H9 (cell line): ENCODE measurements around the gene CD2AP. TPM values are rescaled to one million over a fixed set of nuclear protein-coding genes. Genes with fewer than 3 reads are reported as not detected.

Experiments
- DNase-seq: peaks from one replicate; pipeline ENCODE4 v3.0.0-alpha.2; 2017
- H2AFZ ChIP-seq: one replicate; pipeline ENCODE4 v1.6.1; 2013; ENCODE audit warnings: mild to moderate bottlenecking, low read length, control low read depth, moderate library complexity
- H2AK5ac ChIP-seq: 2 replicates; pipeline ENCODE4 v1.6.1; 2013; ENCODE audit warnings: low read length, control low read depth, mixed read lengths; ENCODE audit not compliant: insufficient read length
- H2BK120ac ChIP-seq: one replicate; pipeline ENCODE4 v1.6.1; 2013; ENCODE audit warnings: low read depth, mild to moderate bottlenecking, low read length, control low read depth, inconsistent platforms; ENCODE audit not compliant: poor library complexity, severe bottlenecking
- H2BK12ac ChIP-seq: 2 replicates; pipeline ENCODE4 v1.6.1; 2013; ENCODE audit warnings: low read length, control low read depth, mixed read lengths, low read depth; ENCODE audit not compliant: insufficient read length
- H2BK15ac ChIP-seq: 2 replicates; pipeline ENCODE4 v1.6.1; 2013; ENCODE audit warnings: low read depth, low read length, control low read depth
- H2BK20ac ChIP-seq: one replicate; pipeline ENCODE4 v1.6.1; 2013; ENCODE audit warnings: low read depth, mild to moderate bottlenecking, low read length, control low read depth, inconsistent platforms; ENCODE audit not compliant: poor library complexity, severe bottlenecking
- H2BK5ac ChIP-seq: 2 replicates; pipeline ENCODE4 v1.6.1; 2013; ENCODE audit warnings: low read length, control low read depth, mixed read lengths; ENCODE audit not compliant: insufficient read length
- H3K14ac ChIP-seq: 2 replicates; pipeline ENCODE4 v1.6.1; 2013; ENCODE audit warnings: low read length, control low read depth; ENCODE audit not compliant: insufficient read depth
- H3K18ac ChIP-seq: 2 replicates; pipeline ENCODE4 v1.6.1; 2013; ENCODE audit warnings: low read depth, mild to moderate bottlenecking, mixed read lengths, low read length, control low read depth; ENCODE audit not compliant: insufficient read length
- H3K23ac ChIP-seq: 2 replicates; pipeline ENCODE4 v1.6.1; 2013; ENCODE audit warnings: low read length, control low read depth, mixed read lengths, low read depth; ENCODE audit not compliant: insufficient read length
- H3K23me2 ChIP-seq: 2 replicates; pipeline ENCODE4 v1.6.1; 2013; ENCODE audit warnings: low read depth, mild to moderate bottlenecking, mixed read lengths, low read length, control low read depth; ENCODE audit not compliant: insufficient read length, poor library complexity, severe bottlenecking
- H3K27ac ChIP-seq: 2 replicates; pipeline ENCODE4 v1.5.1; 2013; ENCODE audit warnings: low read length, control low read depth, mixed read lengths, low read depth; ENCODE audit not compliant: insufficient read length
- H3K27me3 ChIP-seq: 2 replicates; pipeline ENCODE4 v1.6.1; 2013; ENCODE audit warnings: low read length, control low read depth, inconsistent platforms; ENCODE audit not compliant: insufficient read depth
- H3K4ac ChIP-seq: 2 replicates; pipeline ENCODE4 v1.6.1; 2013; ENCODE audit warnings: low read depth, mild to moderate bottlenecking, control low read depth, inconsistent platforms, low read length, moderate library complexity
- H3K4me1 ChIP-seq: 2 replicates; pipeline ENCODE4 v1.6.1; 2013; ENCODE audit warnings: low read length, control low read depth, inconsistent platforms; ENCODE audit not compliant: insufficient read depth
- H3K4me2 ChIP-seq: 2 replicates; pipeline ENCODE4 v1.6.1; 2013; ENCODE audit warnings: low read length, control low read depth, mixed read lengths; ENCODE audit not compliant: insufficient read length, insufficient read depth
- H3K56ac ChIP-seq: 2 replicates; pipeline ENCODE4 v1.6.1; 2013; ENCODE audit warnings: low read depth, mild to moderate bottlenecking, mixed read lengths, low read length, control low read depth; ENCODE audit not compliant: insufficient read length
- H3K79me1 ChIP-seq: 2 replicates; pipeline ENCODE4 v1.6.1; 2013; ENCODE audit warnings: low read depth, mild to moderate bottlenecking, moderate library complexity, low read length, control low read depth, inconsistent platforms; ENCODE audit not compliant: insufficient read depth, poor library complexity, severe bottlenecking
- H3K79me2 ChIP-seq: 2 replicates; pipeline ENCODE4 v1.6.1; 2013; ENCODE audit warnings: low read length, control low read depth, inconsistent platforms; ENCODE audit not compliant: insufficient read depth
- H3K9ac ChIP-seq: 2 replicates; pipeline ENCODE4 v1.6.1; 2013; ENCODE audit warnings: low read length, control low read depth, mixed read lengths; ENCODE audit not compliant: insufficient read length; ENCODE audit errors: extremely low read depth
- H3K9me3 ChIP-seq: one replicate; pipeline ENCODE4 v1.6.1; 2013; ENCODE audit warnings: low read depth, low read length, inconsistent platforms; ENCODE audit not compliant: control insufficient read depth
- H3T11ph ChIP-seq: one replicate; pipeline ENCODE4 v1.6.1; 2013; ENCODE audit warnings: mild to moderate bottlenecking, low read length, control low read depth, inconsistent platforms
- H4K20me1 ChIP-seq: one replicate; pipeline ENCODE4 v1.6.1; 2013; ENCODE audit not compliant: control insufficient read depth, insufficient read length, insufficient read depth
- H4K5ac ChIP-seq: 2 replicates; pipeline ENCODE4 v1.6.1; 2013; ENCODE audit warnings: low read depth, mild to moderate bottlenecking, mixed read lengths, low read length, control low read depth; ENCODE audit not compliant: insufficient read length
- H4K8ac ChIP-seq: replicated peaks from 2 replicates; pipeline ENCODE4 v1.6.1; 2013; ENCODE audit warnings: low read length, control low read depth, mixed read lengths, low read depth; ENCODE audit not compliant: insufficient read length
- H4K91ac ChIP-seq: 2 replicates; pipeline ENCODE4 v1.6.1; 2013; ENCODE audit warnings: low read depth, mild to moderate bottlenecking, moderate library complexity, mixed read lengths, low read length, control low read depth; ENCODE audit not compliant: insufficient read length
- H3K27ac Mint-ChIP-seq, 3 experiments: 2 replicates in 2 of 3; 3 replicates in 1 of 3; pipeline ENCODE4 v1.8.0; 2020 to 2021; ENCODE audit warnings: mixed read lengths in 3 of 3, mild to moderate bottlenecking in 1 of 3, moderate library complexity in 1 of 3
- H3K27me3 Mint-ChIP-seq: 2 replicates; pipeline ENCODE4 v1.8.0; 2021; ENCODE audit warnings: low read depth, mild to moderate bottlenecking, moderate library complexity, mixed read lengths
- H3K36me3 Mint-ChIP-seq, 3 experiments: 2 replicates in 2 of 3; 3 replicates in 1 of 3; pipeline ENCODE4 v1.8.0; 2020 to 2021; ENCODE audit warnings: low read depth in 3 of 3, mixed read lengths in 3 of 3; ENCODE audit not compliant: insufficient read depth in 1 of 3
- H3K4me1 Mint-ChIP-seq, 2 experiments: 2 replicates each; pipeline ENCODE4 v1.8.0; 2020; ENCODE audit warnings: mixed read lengths in 2 of 2
- H3K4me3 Mint-ChIP-seq, 2 experiments: 2 replicates in 1 of 2; 3 replicates in 1 of 2; pipeline ENCODE4 v1.8.0; 2020 to 2021; ENCODE audit warnings: mild to moderate bottlenecking in 2 of 2, mixed read lengths in 2 of 2, moderate library complexity in 1 of 2
- H3K9me3 Mint-ChIP-seq, 2 experiments: 2 replicates in 1 of 2; 3 replicates in 1 of 2; pipeline ENCODE4 v1.8.0; 2020; ENCODE audit warnings: mild to moderate bottlenecking in 2 of 2, mixed read lengths in 2 of 2, moderate library complexity in 1 of 2
- CTCF ChIP-seq: fragments of 200-600 bp; sonication (generic); conservative IDR thresholded peaks from 3 replicates; pipeline ENCODE4 v1.8.0; 2021; ENCODE audit warnings: antibody characterized with exemption, mild to moderate bottlenecking
- WGBS: extraction: QIAGEN DNeasy Blood & Tissue Kit; methylation state at CpG from one replicate; pipeline ENCODE4 v1.1.7; 2013; ENCODE audit warnings: missing lambda C conversion rate, low lambda C conversion rate, mixed read lengths; ENCODE audit not compliant: insufficient read length; ENCODE audit errors: extremely low coverage; 5-methylcytosine and 5-hydroxymethylcytosine counted together
- total RNA-seq: library from RNA; stranded (reverse); gene quantifications from 2 replicates; pipeline ENCODE4 v1.2.1, GENCODE V29; 2021

CD2AP gene
- total RNA-seq, 1 experiment from 2014 or later, result 50.1 TPM

DNA sequence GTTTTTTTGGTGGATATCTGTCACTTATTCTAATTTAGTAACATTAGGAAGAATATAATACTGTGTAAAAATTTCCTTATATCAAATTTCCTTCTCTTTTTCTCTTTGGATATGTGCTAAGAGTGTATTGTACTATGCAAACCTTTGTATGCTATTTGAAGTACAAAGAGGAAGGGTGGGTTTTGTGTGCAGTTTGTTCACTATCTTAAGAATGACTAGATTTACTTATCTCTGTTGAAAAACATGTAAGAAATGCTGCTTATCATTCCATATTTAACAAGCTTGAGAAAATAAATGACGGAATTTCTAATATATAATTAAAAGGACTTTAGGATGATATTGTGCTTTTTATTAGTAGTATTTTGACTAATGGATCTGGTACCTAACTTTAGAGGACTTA is 13.1 kb downstream of the CD2AP start:
- Histone ChIP-seq H2BK15ac (no peak overlapping the region), H4K8ac (no peak overlapping the region), H3K4me1 (peaks cover 8% of the 10 kb centered on the region; the same call in 1 of the 2 replicates), H3K9ac (no peak overlapping the region), H2BK12ac (no peak overlapping the region), H2AFZ (no peak overlapping the region), H4K20me1 (no peaks in the 10 kb centered on the region), H3T11ph (no peak overlapping the region), H2BK120ac (no peak overlapping the region), H3K79me2 (peaks cover 45% of the 10 kb centered on the region; the same call in 1 of the 2 replicates), H4K5ac (no peak overlapping the region), H3K4me2 (no peak overlapping the region), H3K27ac (no peak overlapping the region), H3K79me1 (peaks cover 4% of the 10 kb centered on the region), H3K23me2 (no peaks in the 10 kb centered on the region), H4K91ac (no peak overlapping the region), H2BK5ac (no peak overlapping the region), H2BK20ac (no peak overlapping the region), H3K4ac (no peak overlapping the region), H3K9me3 (no peaks in the 10 kb centered on the region), H3K23ac (no peak overlapping the region), H3K27me3 (no peaks in the 10 kb centered on the region), H3K18ac (no peak overlapping the region), H3K14ac (no peak overlapping the region), H3K56ac (no peak overlapping the region), H2AK5ac (no peak overlapping the region)
- TF ChIP-seq CTCF, result no peak
- H3K27ac Mint-ChIP-seq, result no peak overlapping the region
- DNase-seq, result no peak
- H3K4me3 Mint-ChIP-seq, result no peak overlapping the region
- H3K27me3 Mint-ChIP-seq, result no peaks in the 10 kb centered on the region
- H3K9me3 Mint-ChIP-seq, result no peaks in the 10 kb centered on the region
- peaks cover 44 to 47% of the 10 kb centered on the region in 2 experiments for H3K4me1 Mint-ChIP-seq
- WGBS, result no CpG with 5 or more reads among the region's 1 CpG
- H3K36me3 Mint-ChIP-seq, result peaks cover 0 to 6% (median 0%) of the 10 kb centered on the region in 3 experiments; a peak in 3 of 7 replicates
